SK-N-MC (cell line): Measurements from ENCODE around the gene CP.

Source experiments
- EZH2 ChIP-seq: fragments of 200-600 bp; sonication (generic); IDR thresholded peaks from one replicate; pipeline ENCODE4 v1.6.1; 2017; ENCODE audit warnings: antibody characterized with exemption
- POLR2AphosphoS5 ChIP-seq: IDR thresholded peaks from 2 replicates; pipeline ENCODE4 v1.6.1; 2012; ENCODE audit warnings: mild to moderate bottlenecking, low read depth, low read length, borderline replicate concordance

DNA sequence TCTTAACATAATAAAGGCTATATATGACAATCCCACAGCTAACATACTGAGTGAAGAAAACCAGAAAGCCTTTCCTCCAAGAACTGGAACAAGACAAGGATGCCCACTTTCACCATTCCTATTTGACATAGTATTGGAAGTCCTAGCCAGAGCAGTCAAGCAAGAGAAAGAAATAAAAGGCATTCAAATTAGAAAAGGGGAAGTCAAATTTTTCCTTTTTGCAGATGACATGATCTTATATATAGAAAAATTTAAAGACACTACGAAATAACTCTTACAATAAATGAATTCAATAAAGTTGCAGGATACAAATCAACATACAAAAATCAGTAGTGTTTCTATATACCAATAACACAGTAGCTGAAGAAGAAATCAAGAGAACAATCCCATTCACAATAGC is 42.2 kb upstream of the CP start:
- no peak for TF ChIP-seq POLR2AphosphoS5
- TF ChIP-seq EZH2, result no peak
